ENCODE data around the gene PTEN.

- TF ChIP-seq POLR2A (IDR thresholded peaks at IDR 0.05) (no peak), CTCF (IDR thresholded peaks at IDR 0.05) (no peak)
Observed at GRCh38 chr10:88006261-88006660, 142.8 kb downstream of the PTEN start.

Measured in breast epithelium (tissue), 3 donors.